Activated naive CD8-positive, alpha-beta T cell treated with anti-CD3 and anti-CD28 coated beads, Interleukin-2, amount 50 U/mL, for 16 hours (primary cell): Measurements from ENCODE around the gene FKBP3.
A peak's percentile ranks its signal among the peaks of the same experiment; 100 is the strongest.
"Not testable (repeated sequence)": the region's sequence is repeated elsewhere in the genome, so short reads cannot be mapped to it uniquely, and the experiment has no call there.

Experiments used
- DNase-seq: peaks from one replicate; pipeline ENCODE4 v3.0.0-alpha.2; 2020; ENCODE audit warnings: low read depth, low spot score

The FKBP3 gene

DNA sequence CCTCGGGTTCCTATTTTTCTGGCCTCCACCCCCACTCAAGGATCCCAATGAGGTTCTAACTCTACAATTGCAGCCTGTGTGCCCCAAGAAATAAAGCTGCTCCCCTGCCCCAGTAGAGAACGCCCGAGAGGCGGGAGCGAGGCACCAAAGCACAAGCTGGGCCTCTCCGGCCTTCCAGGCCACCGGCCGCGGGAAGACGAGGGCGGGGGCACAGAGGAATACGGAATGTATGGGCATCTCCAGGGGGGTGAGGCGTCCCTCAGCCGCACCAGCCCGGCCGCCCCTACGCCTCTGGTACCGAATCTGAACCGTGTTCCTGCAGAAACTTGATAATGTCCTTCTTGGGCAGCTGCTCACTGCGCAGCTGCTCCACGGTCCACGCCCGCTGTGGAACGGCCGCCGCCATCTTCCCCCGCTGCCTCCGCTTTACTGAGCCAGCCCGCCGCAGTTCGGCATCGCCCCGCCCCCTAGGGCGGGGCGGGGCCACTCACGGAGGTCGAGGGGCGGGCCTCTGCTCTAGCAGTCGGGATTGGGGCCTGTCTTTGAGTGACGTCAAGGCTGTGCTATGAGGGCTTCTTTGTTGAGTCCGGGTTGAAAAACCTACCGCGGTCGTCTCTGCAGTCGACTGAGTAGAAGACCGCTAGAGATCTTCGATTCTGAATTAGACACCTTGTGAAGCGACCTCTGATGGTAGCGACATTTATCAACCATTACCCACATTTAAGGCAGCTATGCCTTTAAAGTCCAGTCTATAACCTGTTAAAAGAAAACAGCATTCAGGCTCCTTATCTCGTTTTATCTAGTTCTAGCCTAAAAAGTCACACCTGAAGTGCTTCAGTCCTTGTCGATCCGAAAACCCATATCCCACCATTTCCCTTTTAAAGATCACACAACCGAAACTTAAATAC lies at the start of gene FKBP3:
Gene FKBP3 (minus strand): TSS at position 431 of the 908 bp plus-strand sequence. CDS start 25 bp downstream, at position 406.
- peak; percentile 86 for DNase-seq

- DNase-seq: no peak
Observed at GRCh38 chr14:45181806-45182205, 47.5 kb upstream of the FKBP3 start.

- DNase-seq: no peak
Observed at GRCh38 chr14:45181329-45181728, 47.0 kb upstream of the FKBP3 start.

- no peak for DNase-seq
Observed at GRCh38 chr14:45177076-45177475, 42.8 kb upstream of the FKBP3 start.

DNA sequence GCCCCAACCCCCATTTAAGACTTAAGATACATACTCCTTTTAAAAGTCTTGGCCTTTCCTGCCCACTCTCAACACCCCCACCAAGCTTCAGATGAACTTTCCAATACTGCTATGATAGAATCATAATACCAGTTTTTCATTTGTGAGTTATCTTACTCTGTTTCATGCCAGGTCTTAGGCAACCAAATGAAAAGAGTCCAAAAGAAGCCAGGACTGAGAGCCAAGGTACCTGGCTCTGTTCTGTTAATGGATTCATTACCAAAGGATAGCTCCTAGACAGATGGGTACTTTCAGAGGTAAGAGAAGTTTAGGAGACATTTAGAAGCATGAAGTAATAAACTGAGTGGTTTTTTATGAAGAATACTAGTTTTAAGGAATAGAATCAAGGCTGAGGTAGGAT lies 35.6 kb upstream of the FKBP3 start:
- DNase-seq: no peak

DNA sequence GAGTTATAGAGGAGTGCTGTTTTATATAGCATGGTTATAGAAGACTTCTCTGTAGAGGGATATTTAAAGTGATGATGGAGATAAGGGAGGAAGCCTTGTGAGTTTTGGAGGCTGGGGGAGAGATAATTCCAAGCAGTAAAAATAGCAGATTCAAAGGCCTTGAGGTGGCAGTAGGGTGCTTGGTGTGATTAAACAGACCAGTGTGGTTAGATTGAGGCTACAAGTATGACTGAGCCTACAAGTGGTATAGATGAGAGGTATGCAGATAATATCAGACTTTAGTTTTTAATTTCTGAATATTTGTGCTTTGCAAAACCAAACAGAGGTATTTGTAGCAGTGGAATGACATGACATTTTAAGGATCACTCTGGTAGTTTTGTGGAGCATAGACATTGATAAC lies 21.8 kb upstream of the FKBP3 start:
- no peak for DNase-seq

GRCh38 chr14:45150386-45150890 lies 16.2 kb upstream of the FKBP3 start:
- no peak for DNase-seq

- no peak for DNase-seq
Observed at GRCh38 chr14:45149602-45150001, 15.3 kb upstream of the FKBP3 start.

DNA sequence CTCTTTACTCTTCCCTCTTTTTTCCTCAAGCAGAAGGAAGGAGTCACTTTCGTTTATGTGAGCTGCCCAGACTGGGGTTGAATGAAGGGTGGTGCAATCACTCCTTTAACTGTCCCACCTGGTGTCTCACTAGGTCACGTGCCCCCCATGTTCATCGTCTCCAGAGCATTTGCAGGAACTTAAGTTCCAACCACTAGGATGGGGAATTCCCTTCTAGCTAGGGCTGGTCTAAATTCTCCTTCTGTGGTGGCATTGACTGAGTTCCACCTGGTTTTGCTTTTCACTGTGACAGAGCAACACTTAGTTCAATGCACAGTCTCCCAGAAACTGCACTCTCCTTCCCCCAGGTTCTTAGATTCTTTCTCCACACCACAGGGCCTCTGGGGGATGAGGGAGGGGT lies 10.9 kb upstream of the FKBP3 start:
- DNase-seq: no peak

DNA sequence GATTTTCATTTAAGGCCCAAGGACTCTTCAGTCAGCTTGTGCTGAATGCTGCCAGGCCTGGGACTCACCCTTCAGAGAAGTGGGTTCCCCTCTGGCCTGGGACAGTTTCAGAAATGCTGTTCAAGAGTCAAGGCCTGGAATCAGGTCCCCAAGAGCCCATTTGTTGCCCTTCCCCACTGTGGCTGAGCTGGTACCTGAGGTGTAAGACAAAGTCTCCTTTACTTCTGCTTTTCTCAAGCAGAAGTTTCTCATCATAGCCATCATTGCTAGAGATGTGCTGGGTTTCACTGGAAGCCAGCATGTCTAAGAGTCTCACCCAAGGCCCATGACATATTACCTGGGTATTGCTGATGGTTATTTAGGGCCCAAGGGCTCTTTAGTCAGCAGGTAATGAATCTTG lies 10.4 kb upstream of the FKBP3 start:
- no peak for DNase-seq

DNA sequence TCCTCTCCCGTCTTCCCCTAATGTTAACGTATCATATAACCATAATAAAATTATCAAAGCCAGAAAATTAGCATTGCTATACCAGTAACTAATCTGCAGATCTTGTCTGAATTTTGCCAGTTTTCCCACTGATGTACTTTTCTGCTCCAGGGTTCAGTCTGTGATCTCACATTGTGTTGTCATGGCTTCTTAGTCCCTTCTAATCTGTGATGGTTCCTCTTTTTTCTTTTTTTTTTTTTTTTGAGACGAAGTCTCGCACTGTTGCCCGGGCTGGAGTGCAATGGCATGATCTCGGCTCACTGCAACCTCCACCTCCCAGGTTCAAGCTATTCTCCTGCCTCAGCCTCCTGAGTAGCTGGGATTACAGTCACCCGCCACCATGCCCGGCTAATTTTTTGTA lies 7.8 kb upstream of the FKBP3 start:
- DNase-seq: not testable (repeated sequence)

DNA sequence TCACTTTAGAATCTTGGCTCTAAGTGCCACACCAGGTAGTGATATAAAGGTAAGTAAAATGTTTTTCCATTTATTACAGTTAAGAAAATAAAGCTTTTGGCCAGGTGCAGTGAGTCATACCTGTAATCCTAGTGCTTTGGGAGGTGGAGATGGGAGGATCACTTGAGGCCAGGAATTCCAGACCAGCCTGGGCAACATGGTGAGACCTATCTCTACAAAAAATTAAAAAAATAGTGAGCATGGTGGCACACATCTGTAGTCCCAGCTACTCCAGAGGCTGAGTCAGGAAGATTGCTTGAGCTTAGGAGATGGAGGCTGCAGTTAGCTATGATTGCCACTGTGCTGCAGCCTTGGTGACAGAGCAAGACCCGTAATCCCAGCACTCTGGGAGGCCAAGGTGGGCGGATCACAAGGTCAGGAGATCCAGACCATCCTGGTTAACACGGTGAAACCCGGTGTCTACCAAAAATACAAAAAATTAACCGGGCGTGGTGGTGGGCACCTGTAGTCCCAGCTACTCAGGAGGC lies 6.4 kb upstream of the FKBP3 start:
- no peak for DNase-seq

DNA sequence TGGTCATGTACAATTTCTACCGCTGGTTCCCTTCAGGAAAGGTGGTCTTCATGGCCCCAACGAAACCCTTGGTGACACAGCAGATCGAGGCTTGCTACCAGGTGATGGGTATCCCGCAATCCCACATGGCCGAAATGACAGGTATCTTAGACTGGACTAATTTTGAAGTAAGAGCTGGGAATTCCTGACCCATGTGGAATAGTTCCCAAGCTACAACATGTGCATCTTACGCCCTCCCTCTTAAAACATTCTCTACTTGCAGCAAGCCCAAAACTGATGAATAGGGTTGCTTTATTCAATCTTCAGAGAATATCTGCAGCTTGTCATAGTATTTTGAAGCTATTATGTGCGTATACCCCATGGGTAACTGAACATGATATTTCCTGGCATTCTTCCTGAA lies 2.1 kb upstream of the FKBP3 start:
- DNase-seq: no peak

DNA sequence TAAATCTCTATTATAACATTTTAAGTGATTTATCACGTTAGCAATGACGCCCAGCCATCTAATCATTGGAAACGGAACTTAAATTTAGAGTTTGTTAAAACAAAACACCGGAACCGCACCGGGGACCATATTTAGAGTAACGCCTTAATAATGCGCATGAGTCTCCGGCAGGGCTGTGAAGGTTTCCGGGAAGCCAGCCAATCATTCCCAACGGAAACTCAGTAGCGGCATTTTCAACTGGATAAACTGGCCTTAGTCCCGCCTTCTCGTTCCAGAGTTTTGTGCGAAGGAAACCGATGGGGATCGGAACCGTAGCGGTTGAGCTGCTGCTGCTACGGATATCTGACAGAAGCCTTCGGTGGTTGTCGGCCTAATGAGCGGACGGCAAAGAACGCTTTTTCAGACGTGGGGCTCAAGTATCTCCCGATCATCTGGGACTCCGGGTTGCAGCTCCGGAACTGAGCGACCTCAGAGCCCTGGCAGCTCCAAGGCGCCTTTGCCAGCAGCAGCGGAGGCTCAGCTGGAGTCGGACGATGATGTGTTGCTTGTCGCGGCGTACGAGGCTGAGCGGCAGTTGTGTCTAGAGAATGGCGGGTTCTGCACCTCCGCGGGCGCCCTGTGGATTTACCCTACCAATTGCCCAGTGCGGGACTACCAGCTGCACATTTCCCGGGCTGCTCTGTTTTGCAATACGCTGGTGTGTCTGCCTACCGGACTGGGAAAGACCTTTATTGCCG lies 1.5 kb upstream of the FKBP3 start, which contains the start of gene FANCM:
Gene FANCM (plus strand): TSS at position 272 of the 737 bp plus-strand sequence. CDS start 102 bp downstream, at position 374.
- DNase-seq: peak; percentile 73

GRCh38 chr14:45135156-45135555 lies 875 bp upstream of the FKBP3 start:
- no peak for DNase-seq

DNA sequence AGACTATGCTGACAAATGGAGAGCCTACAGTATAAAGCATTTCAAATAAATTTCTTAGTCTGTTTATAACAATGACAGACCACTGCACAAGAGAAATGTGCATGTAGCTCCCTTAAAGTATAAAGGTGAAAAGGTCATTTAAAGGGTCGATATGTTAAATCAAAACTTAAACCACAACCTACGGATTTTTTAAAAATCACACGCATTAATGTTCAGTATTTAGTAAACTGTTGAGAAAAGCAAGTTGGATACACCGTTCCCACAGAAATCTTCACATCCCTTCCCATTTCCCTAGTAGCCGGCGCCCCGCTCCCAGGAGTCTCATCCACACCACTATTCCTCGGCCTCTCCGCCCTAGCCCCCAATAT lies 614 bp downstream of the FKBP3 start:
- no peak for DNase-seq

DNA sequence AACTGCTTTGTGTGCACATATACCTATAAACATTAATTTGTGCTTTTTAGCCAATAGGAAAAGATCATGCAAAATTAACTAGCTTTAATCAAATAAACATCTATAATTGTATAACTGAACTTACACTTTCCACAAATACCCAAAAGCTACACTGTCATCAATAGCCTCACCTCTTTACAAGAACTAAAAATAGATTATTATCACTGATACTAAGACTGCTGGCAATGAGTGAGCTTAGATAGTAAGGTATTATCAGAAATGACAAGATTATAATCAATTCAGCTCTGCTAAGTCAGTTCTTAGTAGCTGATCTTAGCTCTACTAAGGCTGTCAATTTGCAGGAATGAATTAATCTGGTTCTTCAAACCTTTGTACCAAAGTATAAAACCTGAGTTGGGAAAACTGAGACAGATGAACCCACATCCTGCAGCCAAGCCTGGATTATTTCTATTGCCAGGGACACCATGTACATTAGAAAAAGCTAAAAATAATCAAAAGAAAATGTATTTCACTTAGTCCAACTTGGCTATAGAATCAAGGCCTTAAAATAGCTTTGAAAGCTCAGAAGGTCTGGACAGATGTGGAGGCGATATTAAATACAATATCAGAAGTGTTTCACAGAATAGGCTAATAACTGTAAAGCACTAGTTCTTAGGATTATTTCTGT lies 5.2 kb downstream of the FKBP3 start:
- no peak for DNase-seq

DNA sequence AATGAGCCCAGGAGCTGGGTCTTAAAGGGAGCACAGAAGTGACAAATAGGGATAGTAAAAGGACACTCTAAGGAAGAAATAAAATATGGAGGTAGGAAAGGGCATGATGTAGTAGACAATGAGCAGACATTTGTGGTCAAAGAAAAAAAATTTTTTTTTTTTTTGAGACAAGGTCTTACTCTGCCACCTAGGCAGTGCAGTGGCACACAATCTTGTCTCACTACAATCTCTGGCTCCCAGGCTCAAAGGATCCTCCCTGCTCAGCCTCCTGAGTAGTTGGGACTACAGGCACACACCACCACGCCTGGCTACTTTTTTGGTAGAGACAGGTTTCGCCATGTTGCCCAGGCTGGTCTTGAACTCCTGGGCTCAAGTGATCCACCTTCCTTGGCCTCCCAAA lies 8.5 kb downstream of the FKBP3 start:
- DNase-seq: no peak

GRCh38 chr14:45123271-45123670 lies 11.0 kb downstream of the FKBP3 start:
- DNase-seq: no peak

DNA sequence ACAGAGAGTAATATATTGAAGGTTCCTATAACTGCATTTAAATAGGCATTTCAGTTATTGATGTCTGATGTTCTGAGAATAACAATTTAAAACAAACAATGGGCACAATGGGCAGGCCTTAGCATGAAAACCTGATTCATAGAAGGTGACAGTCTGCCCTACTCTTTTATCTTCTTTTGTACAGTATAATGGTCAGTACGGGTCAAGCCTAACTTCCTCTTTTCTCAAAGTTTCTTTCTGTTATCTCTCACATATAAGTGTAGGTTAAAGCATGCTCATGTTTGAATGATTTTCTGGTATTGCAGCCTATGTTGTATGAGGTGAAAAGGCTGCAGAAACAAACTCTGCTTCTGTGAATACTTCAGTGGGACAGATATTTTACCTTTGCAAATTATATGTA lies 14.2 kb downstream of the FKBP3 start:
- no peak for DNase-seq

DNA sequence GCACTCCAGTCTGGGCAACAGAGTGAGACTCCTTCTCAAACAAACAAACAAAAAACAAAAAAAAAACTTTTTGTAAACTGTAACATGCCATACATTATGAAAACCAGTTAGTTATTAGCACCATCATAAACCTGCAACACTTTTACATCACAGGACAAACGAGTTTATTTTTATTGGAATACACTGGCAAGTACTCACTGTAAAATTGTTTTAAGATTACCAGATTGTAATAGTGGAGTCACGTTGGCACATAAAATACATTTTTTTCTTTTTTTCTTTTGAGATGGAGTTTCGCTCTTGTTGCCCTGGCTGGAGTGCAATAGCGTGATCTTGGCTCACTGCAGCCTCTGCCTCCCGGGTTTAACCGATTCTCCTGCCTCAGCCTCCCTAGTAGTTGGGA lies 15.7 kb downstream of the FKBP3 start:
- no peak for DNase-seq

GRCh38 chr14:45114327-45114726 lies 20.0 kb downstream of the FKBP3 start:
- no peak for DNase-seq
